ENCODE results near the gene WHAMM.
"Not testable (repeated sequence)": the region's sequence is repeated elsewhere in the genome, so short reads cannot be mapped to it uniquely, and the experiment has no call there.

The WHAMM gene, protein sequence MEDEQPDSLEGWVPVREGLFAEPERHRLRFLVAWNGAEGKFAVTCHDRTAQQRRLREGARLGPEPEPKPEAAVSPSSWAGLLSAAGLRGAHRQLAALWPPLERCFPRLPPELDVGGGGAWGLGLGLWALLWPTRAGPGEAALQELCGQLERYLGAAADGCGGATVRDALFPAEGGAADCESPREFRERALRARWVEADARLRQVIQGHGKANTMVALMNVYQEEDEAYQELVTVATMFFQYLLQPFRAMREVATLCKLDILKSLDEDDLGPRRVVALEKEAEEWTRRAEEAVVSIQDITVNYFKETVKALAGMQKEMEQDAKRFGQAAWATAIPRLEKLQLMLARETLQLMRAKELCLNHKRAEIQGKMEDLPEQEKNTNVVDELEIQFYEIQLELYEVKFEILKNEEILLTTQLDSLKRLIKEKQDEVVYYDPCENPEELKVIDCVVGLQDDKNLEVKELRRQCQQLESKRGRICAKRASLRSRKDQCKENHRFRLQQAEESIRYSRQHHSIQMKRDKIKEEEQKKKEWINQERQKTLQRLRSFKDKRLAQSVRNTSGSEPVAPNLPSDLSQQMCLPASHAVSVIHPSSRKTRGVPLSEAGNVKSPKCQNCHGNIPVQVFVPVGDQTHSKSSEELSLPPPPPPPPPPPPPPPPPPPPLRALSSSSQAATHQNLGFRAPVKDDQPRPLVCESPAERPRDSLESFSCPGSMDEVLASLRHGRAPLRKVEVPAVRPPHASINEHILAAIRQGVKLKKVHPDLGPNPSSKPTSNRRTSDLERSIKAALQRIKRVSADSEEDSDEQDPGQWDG

DNA sequence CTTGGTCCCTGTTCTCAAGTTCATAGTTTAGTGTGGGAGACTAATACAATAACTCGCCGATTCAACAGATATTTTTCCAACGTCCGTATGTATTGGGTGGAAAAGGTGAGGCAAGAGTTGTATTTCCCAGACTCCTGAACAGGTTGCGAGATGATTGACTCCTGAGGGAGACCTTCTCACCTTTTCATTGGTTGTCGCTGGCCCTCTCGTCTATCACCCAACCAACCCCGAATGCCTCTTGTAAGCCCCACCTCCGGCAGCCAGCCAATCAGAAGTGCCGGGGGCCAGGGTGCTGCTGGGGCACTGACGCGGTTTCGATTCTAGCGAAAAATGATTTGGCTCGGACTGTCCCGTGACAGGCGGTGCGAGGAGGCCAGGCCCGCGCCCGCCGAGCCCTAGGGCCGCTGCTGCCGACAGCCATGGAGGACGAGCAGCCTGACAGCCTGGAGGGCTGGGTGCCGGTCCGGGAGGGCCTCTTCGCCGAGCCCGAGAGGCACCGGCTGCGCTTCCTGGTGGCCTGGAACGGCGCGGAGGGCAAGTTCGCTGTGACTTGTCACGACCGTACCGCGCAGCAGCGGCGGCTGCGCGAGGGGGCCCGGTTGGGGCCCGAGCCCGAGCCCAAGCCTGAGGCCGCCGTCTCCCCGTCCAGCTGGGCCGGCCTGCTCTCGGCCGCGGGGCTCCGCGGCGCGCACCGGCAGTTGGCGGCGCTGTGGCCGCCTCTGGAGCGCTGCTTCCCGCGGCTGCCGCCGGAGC lies at the start of gene WHAMM:
WHAMM (plus strand) TSS at position 321 of the 753 bp plus-strand sequence; CDS start at position 420, 99 bp downstream.
- peak; percentile 98 for DNase-seq

DNA sequence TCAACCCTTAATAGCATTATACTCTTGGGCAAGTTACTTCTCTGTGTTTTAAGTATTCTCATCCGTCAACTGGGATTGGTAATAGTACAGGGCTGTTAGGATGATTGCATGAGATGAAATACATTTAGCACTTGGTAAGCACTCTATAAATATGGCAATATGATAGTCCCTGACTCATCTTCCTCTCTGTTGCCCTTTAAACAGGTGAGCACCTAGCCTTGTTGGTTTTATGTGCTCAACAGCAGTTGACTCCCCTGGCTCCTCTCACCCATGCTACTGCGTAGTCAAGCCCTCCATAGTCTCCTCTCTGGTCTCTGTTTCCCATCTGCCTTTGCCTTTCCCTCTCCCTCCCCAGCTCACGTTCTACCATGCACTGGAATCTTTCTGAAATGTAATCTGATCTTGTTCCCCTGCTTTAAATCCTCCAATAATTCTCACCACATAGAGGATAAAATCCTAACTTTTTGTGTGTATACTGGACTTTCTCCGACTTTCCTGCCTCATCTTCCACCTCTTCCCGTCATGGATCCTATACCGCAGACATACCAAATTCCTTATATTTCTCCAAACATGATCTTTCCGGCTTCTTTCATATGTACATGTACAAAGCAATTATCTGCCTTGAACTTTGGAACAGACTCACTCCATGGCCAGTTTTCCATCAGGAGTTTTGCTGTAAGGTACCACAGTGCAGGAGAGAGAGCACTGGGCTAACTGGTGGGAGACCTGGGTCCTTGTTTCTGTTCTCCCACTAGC lies 45.9 kb upstream of the WHAMM start:
- no peak for DNase-seq

DNA sequence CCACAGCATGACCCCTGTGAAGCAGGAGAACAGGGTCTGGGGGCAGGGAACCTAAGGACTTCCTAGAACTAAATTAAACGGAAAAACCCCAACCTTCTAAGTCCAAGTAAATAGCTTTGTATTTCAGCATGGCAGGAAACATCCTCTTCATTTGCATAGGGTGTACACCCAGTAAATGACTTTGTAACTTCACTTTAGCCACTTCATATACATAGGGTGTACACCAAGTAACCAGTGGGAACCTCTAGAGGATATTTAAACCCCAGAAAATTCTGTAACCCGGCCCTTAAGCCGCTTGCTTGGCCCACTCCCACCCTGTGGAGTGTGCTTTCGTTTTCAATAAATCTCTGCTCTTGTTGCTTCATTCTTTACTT lies 45.3 kb upstream of the WHAMM start:
- DNase-seq, result no peak

DNA sequence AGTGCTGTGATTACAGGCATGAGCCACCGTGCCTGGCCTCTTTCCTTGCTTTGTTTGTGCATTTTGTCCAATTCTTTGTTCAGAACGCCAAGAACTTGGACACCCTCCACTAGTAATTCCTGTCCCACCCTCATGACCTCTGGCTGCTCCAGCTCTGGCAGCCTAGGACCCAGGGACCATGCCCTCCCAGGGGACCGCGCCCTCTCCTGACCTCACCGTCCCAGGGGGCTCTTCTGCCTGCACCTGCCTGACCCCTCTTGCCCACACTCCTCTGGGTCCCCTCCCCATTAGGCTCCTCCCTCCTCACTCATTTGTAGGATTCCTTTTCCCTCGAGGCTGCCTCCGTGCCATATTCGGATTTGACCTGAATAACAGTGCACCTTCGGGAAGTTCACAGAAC lies 44.7 kb upstream of the WHAMM start:
- no peak for DNase-seq

DNA sequence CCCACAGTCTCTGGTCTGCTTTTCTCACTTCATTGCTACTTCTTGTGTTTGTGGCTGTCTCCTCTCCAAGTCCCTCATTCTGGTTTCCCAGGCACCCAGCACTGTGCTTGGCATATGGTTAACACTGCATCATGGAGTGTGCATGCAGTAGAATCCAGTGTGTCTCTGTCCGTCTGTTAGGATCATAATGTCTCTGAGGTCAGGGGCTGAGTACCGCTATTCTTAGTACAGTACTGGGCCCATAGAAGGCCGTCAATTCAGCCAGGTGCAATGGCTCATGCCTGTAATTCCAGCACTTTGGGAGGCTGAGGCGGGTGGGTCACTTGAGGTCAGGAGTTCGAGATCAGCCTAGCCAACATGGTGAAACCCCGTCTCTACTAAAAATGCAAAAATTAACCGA lies 43.2 kb upstream of the WHAMM start:
- not testable (repeated sequence) for DNase-seq

DNA sequence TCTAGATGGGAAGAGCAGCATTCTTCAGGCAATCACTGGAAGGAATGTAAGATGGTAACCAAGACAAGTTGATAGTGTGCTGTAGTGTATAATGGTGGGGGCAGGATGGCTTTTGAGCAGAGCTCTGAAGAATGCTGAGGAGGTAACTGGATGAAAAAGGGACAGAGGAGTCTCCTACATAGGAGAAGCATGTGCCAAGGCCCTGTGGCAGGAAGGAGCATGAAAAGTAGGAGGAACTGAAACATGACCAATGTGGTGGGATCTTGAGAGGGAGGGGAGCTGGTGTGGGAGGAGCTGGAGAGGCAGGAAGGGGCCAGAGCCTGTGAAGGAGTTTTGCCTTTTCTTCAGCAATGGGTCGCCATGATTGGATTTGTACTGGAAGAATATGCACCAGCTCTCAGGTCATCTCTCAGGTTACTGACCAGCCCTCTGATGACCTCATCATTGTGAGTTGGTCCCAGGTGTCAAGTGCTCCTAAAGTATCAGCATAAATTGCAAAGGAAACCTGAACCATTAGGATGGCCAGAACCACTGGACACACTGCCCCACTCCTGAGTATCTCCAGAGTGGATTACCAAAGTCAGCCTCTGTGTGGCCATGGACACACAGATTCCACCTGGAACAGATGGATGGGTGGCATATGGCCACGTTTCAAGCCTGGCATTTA lies 42.1 kb upstream of the WHAMM start:
- no peak for DNase-seq

DNA sequence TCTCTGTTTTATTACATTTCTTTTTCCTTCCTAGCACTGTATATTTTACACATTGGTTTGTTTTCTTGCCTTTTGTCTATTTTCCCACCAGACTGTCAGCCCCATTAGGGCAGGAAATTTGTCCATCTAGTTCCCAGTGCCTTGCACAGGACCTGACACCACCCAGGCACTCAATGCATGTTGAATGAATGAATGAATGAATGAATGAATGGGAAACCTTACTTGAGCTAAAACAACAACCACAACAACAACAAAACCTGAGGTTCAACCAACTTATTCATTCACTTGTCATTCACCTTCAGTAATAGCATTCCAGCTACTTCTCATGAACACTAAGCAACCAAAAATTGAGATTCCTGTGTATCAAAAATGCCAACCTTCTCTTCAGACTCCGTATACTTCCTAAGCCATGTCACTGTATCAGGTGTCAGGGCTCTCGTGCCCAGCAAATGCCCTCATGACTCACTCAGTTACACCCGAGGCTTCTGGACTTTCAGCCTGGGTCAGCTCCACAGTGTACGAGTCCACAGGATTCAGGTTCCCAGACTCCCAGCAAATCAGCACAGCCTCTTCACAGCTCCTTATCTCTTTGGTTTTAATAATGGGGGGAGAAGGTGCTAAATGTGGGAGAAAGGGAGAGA lies 40.9 kb upstream of the WHAMM start:
- DNase-seq, result no peak

DNA sequence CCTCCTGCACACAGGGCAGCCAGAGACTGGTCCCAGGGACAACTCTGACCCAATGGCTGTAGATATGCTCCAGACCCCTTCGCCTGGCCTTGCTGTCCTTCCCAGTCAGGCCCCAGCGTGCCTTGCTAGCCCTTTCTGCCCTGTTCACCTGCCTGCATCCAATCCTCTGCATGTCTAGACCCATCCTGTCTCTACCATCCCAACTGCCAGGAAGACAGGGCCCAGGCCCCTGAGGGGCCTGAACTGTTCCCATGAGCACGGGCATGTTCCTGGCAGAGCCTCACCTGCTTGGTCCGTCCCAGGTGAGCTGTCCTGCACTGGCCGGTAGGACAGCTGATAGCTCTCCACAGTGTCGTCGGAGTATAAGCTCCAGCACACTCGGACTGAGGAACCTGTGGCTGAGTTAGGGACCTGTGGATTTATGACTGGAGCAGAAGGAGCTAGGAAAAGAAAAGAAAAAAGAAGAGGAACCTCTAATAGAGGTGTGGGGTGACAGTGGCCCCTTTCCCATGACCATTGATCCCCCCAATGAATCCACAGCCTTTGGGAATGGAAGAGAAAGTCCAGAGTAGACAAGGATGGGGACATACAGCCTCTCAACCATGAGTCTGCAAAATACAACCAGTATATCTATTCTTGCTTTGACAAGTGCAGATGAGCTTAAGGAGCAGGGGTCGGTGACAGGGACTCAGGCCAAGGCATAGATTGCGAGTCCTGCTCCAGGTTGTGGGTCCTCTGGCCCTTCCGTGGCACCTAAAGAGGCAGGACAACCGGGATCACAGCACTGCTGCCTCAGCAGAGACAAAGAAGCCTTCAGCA lies 37.4 kb upstream of the WHAMM start:
- no peak for DNase-seq

DNA sequence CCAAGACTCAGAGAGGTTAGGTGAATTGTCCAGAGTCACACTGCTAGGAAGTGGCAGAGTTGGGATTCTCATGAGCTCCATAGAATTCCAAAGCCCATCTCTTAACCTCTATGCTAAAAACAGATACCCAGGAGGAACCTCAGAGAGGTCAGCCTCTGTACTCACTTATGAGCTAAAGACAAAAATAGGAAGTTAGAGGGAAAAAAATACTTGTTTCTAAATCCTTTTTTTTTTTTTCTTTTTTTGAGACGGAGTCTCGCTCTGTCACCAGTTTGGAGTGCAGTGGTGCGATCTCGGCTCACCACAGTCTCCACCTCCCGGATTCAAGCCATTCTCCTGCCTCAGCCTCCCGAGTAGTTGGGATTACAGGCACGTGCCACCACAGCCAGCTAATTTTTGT lies 34.9 kb upstream of the WHAMM start:
- DNase-seq, result no peak

DNA sequence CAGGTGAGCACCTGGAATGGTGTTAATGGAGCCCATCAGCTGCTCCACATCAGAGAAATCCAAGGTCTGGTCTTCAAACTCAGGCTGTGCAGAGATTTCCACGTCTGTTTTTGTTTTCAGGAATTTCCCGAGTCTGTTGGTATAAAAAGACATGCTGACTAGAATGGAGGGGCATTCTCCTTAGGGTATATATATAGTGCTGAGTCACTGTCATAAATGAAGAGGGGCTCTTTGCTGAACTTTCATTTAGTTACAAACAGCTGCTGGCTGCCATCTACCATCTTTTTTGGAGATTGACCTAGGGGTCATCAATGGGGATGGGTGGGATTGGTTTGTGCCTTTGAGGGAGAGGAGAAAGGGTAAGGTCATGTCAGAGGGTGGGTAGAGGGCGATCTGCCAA lies 30.7 kb upstream of the WHAMM start:
- DNase-seq, result no peak

DNA sequence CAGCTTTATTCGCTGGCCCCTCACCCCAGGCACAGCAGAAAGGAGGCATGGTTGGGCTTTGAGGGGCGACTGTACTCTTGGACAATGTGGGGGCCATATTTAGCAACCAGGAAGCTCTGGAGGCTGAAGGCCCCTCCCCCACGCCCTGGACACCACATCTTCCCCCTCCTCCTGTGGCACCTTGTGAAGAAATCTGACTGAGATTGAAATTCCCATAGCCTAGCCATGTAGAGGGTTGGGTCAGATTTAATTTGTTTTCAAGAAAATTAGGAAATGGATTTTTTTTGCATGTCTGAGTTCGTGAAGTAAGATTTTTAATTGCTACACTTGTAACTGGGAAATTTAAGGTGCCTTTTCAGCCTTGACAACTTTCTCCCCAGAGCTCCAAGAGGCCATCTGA lies 28.1 kb upstream of the WHAMM start:
- no peak for DNase-seq

DNA sequence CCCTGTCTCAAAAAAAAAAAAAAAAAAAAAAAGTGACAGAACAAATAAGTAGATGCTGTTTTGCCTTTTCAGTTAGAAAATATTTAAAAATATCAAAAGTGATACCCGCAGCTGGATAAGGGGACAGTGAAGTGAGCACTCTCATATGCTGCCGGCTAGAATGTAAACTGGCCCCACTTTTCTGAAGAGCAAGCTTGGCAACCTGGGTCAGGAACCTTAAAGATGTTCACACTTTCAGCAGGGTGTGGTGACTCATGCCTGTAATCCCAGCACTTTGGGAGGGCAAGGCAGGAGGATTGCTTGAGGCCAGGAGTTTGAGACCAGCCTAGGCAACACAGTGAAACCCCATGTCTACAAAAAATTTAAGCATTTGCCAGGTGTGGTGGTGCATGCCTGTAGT lies 20.9 kb upstream of the WHAMM start:
- no peak for DNase-seq

DNA sequence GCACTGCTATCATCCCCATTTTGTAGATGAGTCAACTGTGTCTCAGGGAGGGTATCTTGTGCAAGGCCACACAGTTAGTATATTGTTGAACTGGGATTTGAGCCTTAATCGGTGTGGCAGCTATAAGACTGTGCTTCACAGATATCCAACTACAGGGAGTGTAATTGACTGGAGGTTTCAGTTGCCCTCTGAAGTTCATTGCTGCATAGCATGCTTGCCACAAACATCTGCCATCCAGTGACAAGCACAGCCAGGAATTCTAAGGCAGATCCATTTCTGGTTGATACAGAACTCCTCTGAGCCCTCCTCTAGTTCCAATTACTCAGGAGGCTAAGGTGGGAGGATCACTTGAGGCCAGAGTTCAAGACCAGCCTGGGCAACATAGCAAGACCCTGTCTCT lies 19.9 kb upstream of the WHAMM start:
- DNase-seq, result no peak

DNA sequence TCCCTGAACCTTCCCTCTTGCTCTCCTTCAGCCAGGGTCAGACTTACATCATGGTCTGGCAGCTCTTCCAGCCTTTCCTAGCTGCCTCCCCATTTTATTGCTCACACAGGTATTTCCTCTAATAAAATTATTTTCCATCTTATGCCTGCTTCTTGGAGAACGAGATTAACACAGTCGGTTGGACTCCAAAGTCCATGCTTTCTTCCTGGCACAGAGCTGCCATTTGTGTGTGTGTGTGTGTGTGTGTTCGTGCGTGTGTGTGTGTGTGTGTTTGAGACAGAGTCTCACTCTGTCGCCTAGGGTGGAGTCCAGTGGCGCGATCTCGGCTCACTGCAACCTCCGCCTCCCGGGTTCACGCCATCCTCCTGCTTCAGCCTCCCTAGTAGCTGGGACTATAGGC lies 19.1 kb upstream of the WHAMM start:
- DNase-seq, result no peak

DNA sequence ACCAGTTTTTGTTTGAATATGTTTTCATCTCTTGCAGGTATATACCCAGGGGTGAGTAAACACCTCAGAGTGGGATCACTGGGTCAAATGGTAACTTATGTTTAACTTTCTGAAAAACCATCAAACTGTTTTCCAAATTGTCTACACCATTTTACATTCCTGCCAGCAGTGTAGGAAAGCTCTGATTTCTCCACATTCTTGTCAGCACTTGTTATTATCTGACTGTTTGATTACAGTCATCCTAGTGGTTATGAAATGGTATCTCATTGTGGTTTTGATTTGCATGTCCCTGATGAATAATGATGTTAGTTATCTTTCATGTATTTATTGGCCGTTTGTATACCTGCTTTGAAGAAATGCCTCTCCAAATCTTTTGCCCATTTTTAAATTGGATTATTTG lies 17.4 kb upstream of the WHAMM start:
- DNase-seq, result no peak

DNA sequence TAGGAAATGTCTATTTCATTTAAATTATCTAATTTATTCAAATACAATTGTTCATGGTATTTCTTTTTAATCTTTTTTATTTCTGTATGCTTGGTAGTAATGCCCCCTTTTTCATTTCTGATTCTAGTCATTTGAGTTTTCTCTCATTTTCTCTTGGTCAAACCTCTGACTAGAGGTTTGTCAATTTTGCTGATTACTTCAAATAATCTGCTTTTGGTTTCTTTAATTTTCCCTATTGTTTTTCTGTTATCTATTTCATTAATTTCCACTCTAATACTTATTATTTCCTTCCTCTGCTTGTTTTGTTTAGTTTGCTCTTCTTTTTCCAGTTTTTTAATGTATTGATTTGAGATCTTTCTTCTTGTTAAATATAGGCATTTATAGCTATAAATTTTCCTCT lies 15.7 kb upstream of the WHAMM start:
- DNase-seq, result no peak

DNA sequence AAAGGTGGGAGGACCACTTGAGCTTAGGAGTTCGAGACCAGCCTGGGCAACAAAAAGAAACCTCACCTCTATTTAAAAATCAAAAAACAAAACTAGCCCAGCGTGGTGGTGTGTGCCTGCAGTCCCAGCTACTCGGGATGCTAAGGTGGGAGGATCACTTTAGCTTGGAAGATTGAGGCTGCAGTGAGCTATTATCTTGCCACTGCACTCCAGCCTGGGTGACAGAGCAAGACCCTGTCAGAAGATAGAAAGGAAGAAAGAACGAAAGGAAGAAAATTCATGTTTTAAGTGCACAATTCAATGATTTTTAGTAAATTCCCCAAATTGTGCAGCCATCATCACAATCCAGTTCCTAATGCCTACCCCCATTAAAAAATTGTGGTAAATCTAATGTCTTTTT lies 11.3 kb upstream of the WHAMM start:
- no peak for DNase-seq

DNA sequence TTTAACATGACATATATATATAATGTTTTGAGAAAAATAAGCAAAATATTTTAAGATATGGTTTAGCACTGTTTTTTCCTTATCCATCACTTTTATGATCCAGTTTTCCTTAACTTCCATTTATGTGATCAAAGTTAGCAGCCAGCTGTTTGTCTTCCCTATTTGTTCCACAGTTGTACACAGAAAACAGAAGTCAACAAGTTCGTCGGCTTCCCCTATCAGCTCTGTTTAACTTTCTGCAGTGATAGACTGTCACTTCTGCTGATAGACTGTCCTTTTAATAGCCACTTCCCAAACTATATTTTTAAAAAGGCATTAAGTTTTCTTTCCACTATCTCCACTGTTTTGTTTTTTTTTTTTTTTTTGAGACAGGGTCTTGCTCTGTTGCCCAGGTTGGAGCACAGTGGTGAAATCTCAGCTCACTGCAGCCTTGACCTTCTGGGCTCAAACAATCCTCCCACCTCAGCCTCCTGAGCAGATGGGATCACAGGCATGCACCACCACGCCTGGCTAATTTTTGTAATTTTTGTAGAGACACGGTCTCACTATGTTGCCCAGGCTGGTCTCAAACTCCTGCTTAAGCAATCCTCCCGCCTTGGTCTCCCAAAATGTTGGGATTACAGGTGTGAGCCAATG lies 10.8 kb upstream of the WHAMM start:
- no peak for DNase-seq

DNA sequence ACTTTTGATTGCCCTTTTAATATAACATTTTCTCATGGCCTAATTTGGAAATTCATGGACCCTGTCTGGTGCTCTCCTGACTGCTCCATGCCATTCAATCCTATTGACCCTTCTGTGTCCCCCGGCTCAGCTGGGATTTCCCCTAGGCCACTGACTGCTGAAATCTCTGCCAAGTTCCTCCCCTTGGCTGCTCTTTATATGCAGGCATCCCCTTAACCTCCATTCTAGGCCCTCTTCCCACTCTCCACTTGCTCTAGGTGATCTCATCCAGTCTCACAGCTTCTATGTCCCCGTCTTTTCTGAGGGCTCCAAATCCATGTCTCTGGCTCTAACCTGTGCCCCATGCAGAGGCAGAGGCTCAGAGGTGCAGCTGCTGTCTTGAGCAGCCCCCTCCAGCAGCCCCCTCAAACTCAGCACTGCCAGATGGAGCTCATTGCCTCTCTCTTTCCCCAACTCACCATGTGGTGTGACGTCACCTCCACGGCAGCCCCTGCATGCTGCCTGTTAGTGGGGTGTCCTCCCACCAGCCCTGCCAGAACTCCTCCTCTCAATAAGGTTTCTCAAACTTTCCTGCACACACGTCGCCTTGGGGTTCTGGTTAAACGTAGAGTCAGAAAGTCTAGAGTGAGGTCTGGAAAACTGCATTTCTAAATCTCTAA lies 10.1 kb upstream of the WHAMM start:
- no peak for DNase-seq

DNA sequence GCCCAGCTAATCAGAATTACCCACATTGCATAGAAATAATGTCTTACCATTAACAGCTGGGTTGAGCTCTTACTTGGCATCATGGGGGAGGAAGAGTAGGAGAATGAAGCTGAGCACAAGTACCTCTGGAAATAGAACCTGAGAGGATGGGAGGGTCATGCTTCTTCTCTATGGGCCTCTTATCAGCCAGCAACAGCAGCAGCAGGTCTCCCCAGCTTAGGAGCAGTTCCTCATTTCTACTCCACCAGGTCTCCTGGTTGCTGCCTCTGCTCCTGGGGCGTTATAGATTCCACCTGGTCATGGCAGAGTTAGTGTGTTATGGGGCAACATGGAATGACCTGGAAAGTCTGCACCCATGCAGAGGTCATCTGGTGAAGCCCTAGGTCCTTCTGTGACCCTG lies 6.9 kb upstream of the WHAMM start:
- DNase-seq, result no peak
